IPS-18a (cell line): Measurements from ENCODE around the gene SULT1C3.
"Not testable (repeated sequence)": the region's sequence is repeated elsewhere in the genome, so short reads cannot be mapped to it uniquely, and the experiment has no call there.

ENCODE experiments used
- H3K27ac ChIP-seq: one replicate; pipeline ENCODE4 v1.5.1; 2013; ENCODE audit warnings: low read length
- H3K27me3 ChIP-seq: one replicate; pipeline ENCODE4 v1.6.1; 2013; ENCODE audit warnings: mild to moderate bottlenecking, low read length; ENCODE audit not compliant: control insufficient read depth, insufficient read depth
- H3K36me3 ChIP-seq: one replicate; pipeline ENCODE4 v1.6.1; 2013; ENCODE audit warnings: low read depth, low read length; ENCODE audit not compliant: control insufficient read depth
- H3K4me1 ChIP-seq: one replicate; pipeline ENCODE4 v1.6.1; 2013; ENCODE audit warnings: low read depth, low read length; ENCODE audit not compliant: control insufficient read depth
- H3K4me3 ChIP-seq: one replicate; pipeline ENCODE4 v1.5.1; 2013; ENCODE audit warnings: low read length
- H3K9ac ChIP-seq: one replicate; pipeline ENCODE4 v1.6.1; 2013; ENCODE audit warnings: mild to moderate bottlenecking, low read length, moderate library complexity
- H3K9me3 ChIP-seq: one replicate; pipeline ENCODE4 v1.6.1; 2013; ENCODE audit warnings: low read depth, low read length; ENCODE audit not compliant: control insufficient read depth

SULT1C3 gene

GRCh38 chr2:108279468-108279867 lies 39.7 kb downstream of the SULT1C3 start:
- Histone ChIP-seq H3K9ac (no peak overlapping the region), H3K36me3 (no peaks in the 10 kb centered on the region), H3K9me3 (no peaks in the 10 kb centered on the region), H3K27me3 (no peaks in the 10 kb centered on the region), H3K4me3 (no peak overlapping the region), H3K4me1 (no peaks in the 10 kb centered on the region), H3K27ac (no peak overlapping the region)

GRCh38 chr2:108280466-108280865 lies 40.7 kb downstream of the SULT1C3 start:
- no peak overlapping the region for H3K27ac ChIP-seq
- H3K36me3 ChIP-seq: no peaks in the 10 kb centered on the region
- H3K4me1 ChIP-seq: no peaks in the 10 kb centered on the region
- H3K9me3 ChIP-seq: no peaks in the 10 kb centered on the region
- H3K9ac ChIP-seq: no peak overlapping the region
- no peaks in the 10 kb centered on the region for H3K27me3 ChIP-seq
- no peak overlapping the region for H3K4me3 ChIP-seq

GRCh38 chr2:108284566-108284965 lies 44.8 kb downstream of the SULT1C3 start:
- H3K4me3 ChIP-seq, H3K9ac ChIP-seq, H3K27ac ChIP-seq, H3K9me3 ChIP-seq, H3K36me3 ChIP-seq, H3K27me3 ChIP-seq: not testable (repeated sequence)
- peaks cover 14% of the 10 kb centered on the region for H3K4me1 ChIP-seq

GRCh38 chr2:108285616-108286015 lies 45.8 kb downstream of the SULT1C3 start:
- no peak overlapping the region for H3K27ac ChIP-seq

GRCh38 chr2:108287169-108287568 lies 47.4 kb downstream of the SULT1C3 start:
- Histone ChIP-seq H3K36me3 (no peaks in the 10 kb centered on the region), H3K4me3 (no peak overlapping the region), H3K4me1 (peaks cover 14% of the 10 kb centered on the region), H3K27me3 (no peaks in the 10 kb centered on the region), H3K27ac (no peak overlapping the region), H3K9me3 (no peaks in the 10 kb centered on the region), H3K9ac (no peak overlapping the region)

More at GRCh38 chr2:108285616-108286015, 45.8 kb downstream of the SULT1C3 start:
- Histone ChIP-seq H3K9me3 (no peaks in the 10 kb centered on the region), H3K4me3 (no peak overlapping the region), H3K27me3 (no peaks in the 10 kb centered on the region), H3K9ac (no peak overlapping the region), H3K36me3 (no peaks in the 10 kb centered on the region), H3K4me1 (peaks cover 14% of the 10 kb centered on the region)

- Histone ChIP-seq H3K27ac (no peak within 1 kb of the TSS), H3K4me1 (peaks cover 14% of the 10 kb centered on the region), H3K9me3 (no peaks in the 10 kb centered on the region), H3K27me3 (no peaks in the 10 kb centered on the region), H3K9ac (no peak within 1 kb of the TSS), H3K4me3 (peak within 1 kb of the TSS; percentile 40), H3K36me3 (no peaks in the 10 kb centered on the region)
These were observed 48.9 kb downstream of the SULT1C3 start, which contains the start of gene SULT1C2 for GRCh38 chr2:108288534-108289106. SULT1C2 (plus strand) TSS chr2:108288895; CDS start chr2:108293668, 4,773 bp downstream.

GRCh38 chr2:108293850-108294249 lies 54.1 kb downstream of the SULT1C3 start:
- Histone ChIP-seq H3K9ac (no peak overlapping the region), H3K27me3 (no peaks in the 10 kb centered on the region), H3K27ac (no peak overlapping the region), H3K36me3 (no peaks in the 10 kb centered on the region), H3K4me1 (peaks cover 5% of the 10 kb centered on the region), H3K9me3 (no peaks in the 10 kb centered on the region), H3K4me3 (no peak overlapping the region)

- H3K36me3 ChIP-seq: no peaks in the 10 kb centered on the region
- H3K4me1 ChIP-seq: no peaks in the 10 kb centered on the region
- no peak overlapping the region for H3K9ac ChIP-seq
- H3K27ac ChIP-seq: no peak overlapping the region
- H3K9me3 ChIP-seq: no peaks in the 10 kb centered on the region
- H3K27me3 ChIP-seq: no peaks in the 10 kb centered on the region
- no peak overlapping the region for H3K4me3 ChIP-seq
These were observed 57.8 kb downstream of the SULT1C3 start for GRCh38 chr2:108297436-108298141.

GRCh38 chr2:108301558-108301957 lies 61.8 kb downstream of the SULT1C3 start:
- no peak overlapping the region for H3K9ac ChIP-seq
- no peak overlapping the region for H3K4me3 ChIP-seq
- no peaks in the 10 kb centered on the region for H3K4me1 ChIP-seq
- H3K36me3 ChIP-seq: no peaks in the 10 kb centered on the region
- H3K9me3 ChIP-seq: no peaks in the 10 kb centered on the region
- no peaks in the 10 kb centered on the region for H3K27me3 ChIP-seq
- H3K27ac ChIP-seq: no peak overlapping the region

- H3K36me3 ChIP-seq: no peaks in the 10 kb centered on the region
- H3K9me3 ChIP-seq: no peaks in the 10 kb centered on the region
- H3K9ac ChIP-seq: no peak overlapping the region
- H3K4me1 ChIP-seq: no peaks in the 10 kb centered on the region
- no peak overlapping the region for H3K4me3 ChIP-seq
- no peaks in the 10 kb centered on the region for H3K27me3 ChIP-seq
- no peak overlapping the region for H3K27ac ChIP-seq
These were observed 65.2 kb downstream of the SULT1C3 start for GRCh38 chr2:108304975-108305374.

GRCh38 chr2:108305901-108306300 lies 66.1 kb downstream of the SULT1C3 start:
- no peaks in the 10 kb centered on the region for H3K4me1 ChIP-seq
- H3K9ac ChIP-seq: no peak overlapping the region
- no peaks in the 10 kb centered on the region for H3K27me3 ChIP-seq
- H3K27ac ChIP-seq: no peak overlapping the region
- H3K4me3 ChIP-seq: no peak overlapping the region
- no peaks in the 10 kb centered on the region for H3K36me3 ChIP-seq
- H3K9me3 ChIP-seq: no peaks in the 10 kb centered on the region

- no peaks in the 10 kb centered on the region for H3K9me3 ChIP-seq
- no peaks in the 10 kb centered on the region for H3K27me3 ChIP-seq
- H3K27ac ChIP-seq: no peak overlapping the region
- no peaks in the 10 kb centered on the region for H3K36me3 ChIP-seq
- H3K9ac ChIP-seq: no peak overlapping the region
- no peak overlapping the region for H3K4me3 ChIP-seq
- H3K4me1 ChIP-seq: no peaks in the 10 kb centered on the region
These were observed 70.1 kb downstream of the SULT1C3 start for GRCh38 chr2:108309903-108310302.
